Ishikawa (cell line): ENCODE results near the gene CHN2.

Source experiments
- CEBPB ChIP-seq: IDR thresholded peaks from 2 replicates; pipeline ENCODE4 v1.6.1; 2012
- CREB1 ChIP-seq: IDR thresholded peaks from 2 replicates; pipeline ENCODE4 v1.6.1; 2012; ENCODE audit warnings: low read depth
- EP300 ChIP-seq: IDR thresholded peaks from 2 replicates; pipeline ENCODE4 v1.6.1; 2012; ENCODE audit warnings: borderline replicate concordance
- FOXM1 ChIP-seq: IDR thresholded peaks from 2 replicates; pipeline ENCODE4 v1.6.1; 2012; ENCODE audit warnings: low read depth, borderline replicate concordance
- MAX ChIP-seq: IDR thresholded peaks from 2 replicates; pipeline ENCODE4 v1.6.1; 2012
- NFIC ChIP-seq: IDR thresholded peaks from 2 replicates; pipeline ENCODE4 v1.6.1; 2012
- RAD21 ChIP-seq: IDR thresholded peaks from 2 replicates; pipeline ENCODE4 v1.6.1; 2012; ENCODE audit warnings: low read depth
- REST ChIP-seq: IDR thresholded peaks from 2 replicates; pipeline ENCODE4 v1.6.1; 2012; ENCODE audit warnings: low read depth, mild to moderate bottlenecking
- TAF1 ChIP-seq: IDR thresholded peaks from 2 replicates; pipeline ENCODE4 v1.6.1; 2012; ENCODE audit warnings: low read depth, mild to moderate bottlenecking
- TCF12 ChIP-seq: IDR thresholded peaks from 2 replicates; pipeline ENCODE4 v1.6.1; 2012; ENCODE audit warnings: low read depth
- TEAD4 ChIP-seq: IDR thresholded peaks from 2 replicates; pipeline ENCODE4 v1.6.1; 2012
- USF1 ChIP-seq: IDR thresholded peaks from 2 replicates; pipeline ENCODE4 v1.6.1; 2012
- YY1 ChIP-seq: IDR thresholded peaks from 2 replicates; pipeline ENCODE4 v1.6.1; 2012; ENCODE audit warnings: low read depth
- ZBTB7A ChIP-seq: IDR thresholded peaks from 2 replicates; pipeline ENCODE4 v1.6.1; 2012; ENCODE audit warnings: low read depth

- no peak for TF ChIP-seq EP300
- no peak for TF ChIP-seq TCF12
- TF ChIP-seq REST, result no peak
- TF ChIP-seq RAD21, result no peak
- TF ChIP-seq YY1, result no peak
- TF ChIP-seq NFIC, result no peak
- TF ChIP-seq MAX, result no peak
- TF ChIP-seq TAF1, result no peak
- TF ChIP-seq TEAD4, result no peak
- no peak for TF ChIP-seq USF1
- no peak for TF ChIP-seq FOXM1
- no peak for TF ChIP-seq CEBPB
- no peak for TF ChIP-seq ZBTB7A
- TF ChIP-seq CREB1, result no peak
Measured at GRCh38 chr7:29277436-29278215, 83.1 kb downstream of the CHN2 start.
